Loucy (cell line): Measurements from ENCODE around the gene TCEANC2.

Experiments
- H2AFZ ChIP-seq: fragments of 200-600 bp; sonication (generic); 2 replicates; pipeline ENCODE4 v1.6.0; 2016; ENCODE audit warnings: antibody characterized with exemption, mild to moderate bottlenecking, low read length, moderate library complexity
- H3F3A ChIP-seq: fragments of 200-600 bp; 2 replicates; pipeline ENCODE4 v1.6.0; 2016; ENCODE audit warnings: antibody characterized with exemption, low read depth, mild to moderate bottlenecking
- H3K27me3 ChIP-seq: fragments of 200-600 bp; sonication (generic); 2 replicates; pipeline ENCODE4 v1.6.1; 2014; ENCODE audit warnings: low read length, mild to moderate bottlenecking; ENCODE audit not compliant: insufficient read depth, poor library complexity, severe bottlenecking
- H3K36me3 ChIP-seq: fragments of 200-600 bp; sonication (generic); 2 replicates; pipeline ENCODE4 v1.6.1; 2016; ENCODE audit warnings: low read length; ENCODE audit not compliant: insufficient read depth
- H3K4me1 ChIP-seq: fragments of 200-600 bp; sonication (generic); 2 replicates; pipeline ENCODE4 v1.5.1; 2014; ENCODE audit warnings: low read length, mild to moderate bottlenecking; ENCODE audit not compliant: insufficient read depth, poor library complexity, severe bottlenecking
- H3K4me2 ChIP-seq: fragments of 200-600 bp; sonication (generic); 2 replicates; pipeline ENCODE4 v1.6.0; 2014; ENCODE audit warnings: antibody characterized with exemption, low read length, low read depth, mild to moderate bottlenecking; ENCODE audit not compliant: poor library complexity, severe bottlenecking
- H3K4me3 ChIP-seq: fragments of 200-600 bp; sonication (generic); 2 replicates; pipeline ENCODE4 v1.5.1; 2014; ENCODE audit warnings: low read length, mild to moderate bottlenecking, mixed read lengths; ENCODE audit not compliant: poor library complexity, severe bottlenecking
- H3K79me2 ChIP-seq: fragments of 200-600 bp; sonication (generic); 2 replicates; pipeline ENCODE4 v1.6.1; 2014; ENCODE audit warnings: low read length; ENCODE audit not compliant: insufficient read depth
- H3K9ac ChIP-seq: fragments of 200-600 bp; sonication (generic); 2 replicates; pipeline ENCODE4 v1.6.0; 2014; ENCODE audit warnings: mild to moderate bottlenecking, low read depth, low read length, moderate library complexity; ENCODE audit not compliant: poor library complexity, severe bottlenecking
- H3K9me2 ChIP-seq: fragments of 200-600 bp; sonication (generic); replicated peaks from 2 replicates; pipeline ENCODE4 v1.6.1; 2016; ENCODE audit warnings: low read depth, low read length, mixed read lengths
- H3K9me3 ChIP-seq: fragments of 200-600 bp; sonication (generic); 2 replicates; pipeline ENCODE4 v1.6.1; 2014; ENCODE audit warnings: mild to moderate bottlenecking, antibody characterized with exemption, low read length, low read depth; ENCODE audit not compliant: insufficient read depth
- H4K20me1 ChIP-seq: fragments of 200-600 bp; sonication (generic); 2 replicates; pipeline ENCODE4 v1.6.0; 2014; ENCODE audit warnings: antibody characterized with exemption, low read length, mild to moderate bottlenecking; ENCODE audit not compliant: insufficient read depth, poor library complexity, severe bottlenecking
- EZH2phosphoT487 ChIP-seq: fragments of 200-600 bp; IDR thresholded peaks from 2 replicates; pipeline ENCODE4 v1.6.1; 2018; ENCODE audit warnings: antibody characterized with exemption, mild to moderate bottlenecking, moderate library complexity, borderline replicate concordance
- TF ChIP-seq, protein P1 (sequence below): fragments of 200-600 bp; sonication (generic); conservative IDR thresholded peaks from 2 replicates; pipeline ENCODE4 v1.5.1; 2014; ENCODE audit warnings: mild to moderate bottlenecking, antibody characterized with exemption, low read length

The TCEANC2 gene

DNA sequence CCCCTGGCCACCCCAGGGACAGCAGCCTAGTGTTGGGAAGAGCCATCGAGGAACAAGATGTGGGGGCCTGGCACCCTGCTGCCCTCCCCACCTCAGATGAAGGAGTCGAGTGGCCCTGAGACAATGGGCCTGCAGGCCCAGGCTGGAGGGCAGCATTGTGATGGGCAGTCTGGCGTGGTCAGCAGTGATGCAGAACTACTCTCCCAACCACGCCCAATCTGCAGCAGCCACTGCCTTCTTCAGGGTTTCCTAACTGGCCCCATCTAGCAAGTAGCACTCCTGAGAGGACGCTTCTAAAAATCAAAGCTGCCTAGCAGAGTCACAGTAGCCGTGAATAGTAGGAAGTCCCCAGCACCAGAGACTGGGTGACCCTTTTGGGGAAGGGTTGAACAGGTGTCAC, 80.9 kb downstream of the TCEANC2 start:
- Histone ChIP-seq H3K27me3 (no peaks in the 10 kb centered on the region), H3K36me3 (no peaks in the 10 kb centered on the region), H3K9ac (no peak overlapping the region), H3K9me3 (no peaks in the 10 kb centered on the region), H4K20me1 (no peaks in the 10 kb centered on the region), H3K79me2 (no peaks in the 10 kb centered on the region), H2AFZ (no peak overlapping the region), H3K9me2 (no peaks in the 10 kb centered on the region), H3K4me2 (no peak overlapping the region), H3K4me3 (no peak overlapping the region), H3F3A (no peaks in the 10 kb centered on the region), H3K4me1 (no peaks in the 10 kb centered on the region)
- no peak for TF ChIP-seq EZH2phosphoT487
- TF ChIP-seq, protein P1, sequence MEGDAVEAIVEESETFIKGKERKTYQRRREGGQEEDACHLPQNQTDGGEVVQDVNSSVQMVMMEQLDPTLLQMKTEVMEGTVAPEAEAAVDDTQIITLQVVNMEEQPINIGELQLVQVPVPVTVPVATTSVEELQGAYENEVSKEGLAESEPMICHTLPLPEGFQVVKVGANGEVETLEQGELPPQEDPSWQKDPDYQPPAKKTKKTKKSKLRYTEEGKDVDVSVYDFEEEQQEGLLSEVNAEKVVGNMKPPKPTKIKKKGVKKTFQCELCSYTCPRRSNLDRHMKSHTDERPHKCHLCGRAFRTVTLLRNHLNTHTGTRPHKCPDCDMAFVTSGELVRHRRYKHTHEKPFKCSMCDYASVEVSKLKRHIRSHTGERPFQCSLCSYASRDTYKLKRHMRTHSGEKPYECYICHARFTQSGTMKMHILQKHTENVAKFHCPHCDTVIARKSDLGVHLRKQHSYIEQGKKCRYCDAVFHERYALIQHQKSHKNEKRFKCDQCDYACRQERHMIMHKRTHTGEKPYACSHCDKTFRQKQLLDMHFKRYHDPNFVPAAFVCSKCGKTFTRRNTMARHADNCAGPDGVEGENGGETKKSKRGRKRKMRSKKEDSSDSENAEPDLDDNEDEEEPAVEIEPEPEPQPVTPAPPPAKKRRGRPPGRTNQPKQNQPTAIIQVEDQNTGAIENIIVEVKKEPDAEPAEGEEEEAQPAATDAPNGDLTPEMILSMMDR: no peak

DNA sequence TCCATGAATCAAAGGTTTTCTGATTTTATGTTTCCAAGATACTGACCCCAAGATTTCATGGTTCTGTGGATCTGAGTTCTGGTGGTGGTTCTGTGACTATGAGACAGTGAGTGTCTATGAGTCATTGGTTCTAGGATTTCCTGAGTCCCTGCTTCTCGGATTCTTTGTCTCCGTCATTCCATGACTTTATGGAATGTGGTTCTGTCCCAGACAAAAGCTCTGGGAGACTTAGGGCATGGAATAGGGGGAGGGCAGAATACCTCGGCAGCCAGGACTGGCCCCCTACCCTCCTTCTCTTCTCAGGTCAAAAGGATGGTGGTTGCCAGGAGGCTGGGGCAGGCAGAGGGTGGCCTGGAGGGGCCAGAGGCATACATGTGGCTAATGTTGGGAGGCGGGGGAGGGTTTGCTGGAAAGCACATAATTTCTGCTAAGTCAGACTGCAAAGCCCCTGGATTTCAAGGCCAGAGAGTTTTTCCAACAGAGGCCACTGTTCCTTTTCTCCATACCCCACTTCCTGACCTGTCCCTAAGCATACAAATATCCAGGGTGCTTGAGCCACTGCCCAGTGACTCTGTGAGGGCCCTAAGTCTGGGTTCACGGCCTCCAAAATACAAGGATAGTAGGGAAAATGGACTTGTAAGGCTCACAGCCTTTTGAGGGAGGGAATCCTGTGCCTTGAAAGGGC, 82.2 kb downstream of the TCEANC2 start:
- H3K4me3 ChIP-seq: no peak overlapping the region
- no peaks in the 10 kb centered on the region for H3K4me1 ChIP-seq
- no peaks in the 10 kb centered on the region for H3K36me3 ChIP-seq
- H3K4me2 ChIP-seq: no peak overlapping the region
- H4K20me1 ChIP-seq: no peaks in the 10 kb centered on the region
- no peaks in the 10 kb centered on the region for H3K27me3 ChIP-seq
- no peaks in the 10 kb centered on the region for H3K9me2 ChIP-seq
- TF ChIP-seq EZH2phosphoT487: no peak
- TF ChIP-seq, protein P1: no peak
- H2AFZ ChIP-seq: no peak overlapping the region
- no peaks in the 10 kb centered on the region for H3K79me2 ChIP-seq
- H3F3A ChIP-seq: no peaks in the 10 kb centered on the region
- H3K9ac ChIP-seq: no peak overlapping the region
- H3K9me3 ChIP-seq: no peaks in the 10 kb centered on the region

DNA sequence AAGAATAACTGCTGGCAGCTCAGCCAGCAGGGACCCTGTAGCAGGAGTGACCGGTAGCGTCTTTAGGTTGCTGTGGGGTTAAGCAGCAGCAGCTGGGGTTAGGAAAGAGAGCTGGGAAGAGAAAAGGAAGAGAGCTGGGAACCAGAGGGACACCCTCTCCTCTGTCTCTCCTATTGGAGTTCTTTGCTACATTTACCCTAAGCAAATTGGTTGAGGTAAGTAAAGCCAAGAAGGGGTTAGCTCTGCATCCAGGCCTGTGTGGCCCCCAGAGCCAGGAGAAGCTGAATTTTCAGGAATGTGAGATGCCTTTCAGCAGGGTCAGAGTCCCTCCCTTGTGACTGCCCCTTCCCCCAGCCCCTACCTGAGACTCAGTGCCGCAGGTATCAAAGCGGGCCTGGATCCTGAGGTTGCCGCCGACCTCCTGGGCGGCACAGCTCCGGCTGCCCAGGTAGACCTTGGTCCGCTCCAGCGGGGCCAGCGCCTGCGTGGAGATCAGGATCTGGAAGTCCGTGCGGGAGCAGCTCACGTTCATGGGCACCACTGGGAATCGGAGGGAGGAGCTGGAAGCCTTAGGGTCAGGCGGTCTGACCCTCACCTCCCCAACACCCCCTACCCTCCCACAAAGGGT, 83.0 kb downstream of the TCEANC2 start:
- no peaks in the 10 kb centered on the region for H3K9me2 ChIP-seq
- no peak overlapping the region for H3K4me2 ChIP-seq
- H3K36me3 ChIP-seq: no peaks in the 10 kb centered on the region
- no peaks in the 10 kb centered on the region for H3F3A ChIP-seq
- no peaks in the 10 kb centered on the region for H4K20me1 ChIP-seq
- H3K4me3 ChIP-seq: no peak overlapping the region
- H3K9ac ChIP-seq: no peak overlapping the region
- H2AFZ ChIP-seq: no peak overlapping the region
- no peaks in the 10 kb centered on the region for H3K79me2 ChIP-seq
- H3K9me3 ChIP-seq: no peaks in the 10 kb centered on the region
- TF ChIP-seq, protein P1: no peak
- no peak for TF ChIP-seq EZH2phosphoT487
- no peaks in the 10 kb centered on the region for H3K4me1 ChIP-seq
- H3K27me3 ChIP-seq: no peaks in the 10 kb centered on the region
